Suprapubic skin (tissue), 4 donors: ENCODE data around the gene PCDH12. TPM values are rescaled to one million over a fixed set of nuclear protein-coding genes. Genes with fewer than 3 reads are reported as not detected.

Experiments used
- DNase-seq, 2 donors: peaks; one replicate each; pipeline ENCODE4 v3.0.0-alpha.2; 2019; ENCODE audit warnings: low spot score in 2 of 2
- H3K27ac ChIP-seq: fragments of 200-600 bp; sonication (generic); one replicate; pipeline ENCODE4 v1.5.1; 2019
- H3K27me3 ChIP-seq: fragments of 200-600 bp; sonication (generic); one replicate; pipeline ENCODE4 v1.5.1; 2019
- H3K36me3 ChIP-seq: fragments of 200-600 bp; sonication (generic); one replicate; pipeline ENCODE4 v1.5.1; 2019
- H3K4me1 ChIP-seq: fragments of 200-600 bp; sonication (generic); one replicate; pipeline ENCODE4 v1.5.1; 2019
- H3K4me3 ChIP-seq: fragments of 200-600 bp; sonication (generic); one replicate; pipeline ENCODE4 v1.5.1; 2019; ENCODE audit warnings: mild to moderate bottlenecking
- H3K9me3 ChIP-seq: fragments of 200-600 bp; sonication (generic); one replicate; pipeline ENCODE4 v1.5.1; 2019
- EP300 ChIP-seq: sonication (generic); formaldehyde crosslinking; IDR thresholded peaks from one replicate; pipeline ENCODE4 v1.6.1; 2017; ENCODE audit warnings: antibody characterized with exemption
- POLR2A ChIP-seq, 2 donors: fragments of 450-650 bp; IDR thresholded peaks; one replicate each; pipeline ENCODE4 v1.6.1; 2017; ENCODE audit warnings: antibody characterized with exemption in 2 of 2, mild to moderate bottlenecking in 2 of 2, moderate library complexity in 2 of 2
- POLR2AphosphoS5 ChIP-seq, 3 donors: sonication (generic); formaldehyde crosslinking; IDR thresholded peaks; one replicate each; pipeline ENCODE4 v1.6.1; 2017; ENCODE audit warnings: antibody characterized with exemption in 3 of 3
- WGBS: methylation state at CpG from one replicate; pipeline ENCODE4 v1.1.5; 2018; 5-methylcytosine and 5-hydroxymethylcytosine counted together
- total RNA-seq, 4 donors: library from RNA; depleted of rRNA; stranded (reverse); fragments of >200 nt; gene quantifications; one replicate each; pipeline ENCODE4 v1.1.0, GENCODE V29; 2016
- TF ChIP-seq, protein P1 (sequence below), 2 donors: fragments of 200-600 bp in 1 of 2; fragments of 450-650 bp in 1 of 2; sonication (generic) in 1 of 2; IDR thresholded peaks; one replicate each; pipeline ENCODE4 v1.5.1; 2016 to 2019; ENCODE audit warnings: antibody characterized with exemption in 2 of 2, mild to moderate bottlenecking in 1 of 2, moderate library complexity in 1 of 2

PCDH12 gene
- total RNA-seq, 4 donors from 2014 or later = 0.44 to 2.0 (median 0.82) TPM

DNA sequence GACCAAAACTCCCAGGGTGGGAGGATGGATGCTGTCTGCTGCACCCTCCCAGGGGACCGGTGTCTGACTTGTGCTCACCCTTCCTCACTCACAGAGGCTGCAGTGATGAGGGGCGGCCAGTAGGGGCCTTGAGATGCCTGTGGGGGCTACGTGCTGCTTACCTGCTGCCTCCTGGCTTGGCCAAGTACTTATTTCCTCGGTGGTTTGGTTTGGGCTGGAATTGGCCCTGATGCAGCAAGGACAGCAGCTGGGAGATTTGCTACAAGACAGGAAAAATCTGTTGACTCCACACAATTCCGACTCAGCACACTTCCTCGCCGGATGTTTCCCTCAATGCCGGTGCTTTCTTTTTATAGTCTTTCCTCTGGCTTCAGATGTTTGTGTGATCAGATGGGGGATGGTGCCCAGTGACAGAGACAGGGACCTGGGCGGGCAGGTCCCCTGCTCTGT, 6.6 kb downstream of the PCDH12 start:
- Histone ChIP-seq H3K4me3 (no peak overlapping the region), H3K36me3 (no peaks in the 10 kb centered on the region), H3K27me3 (no peaks in the 10 kb centered on the region), H3K9me3 (no peaks in the 10 kb centered on the region), H3K4me1 (peaks cover 1% of the 10 kb centered on the region), H3K27ac (no peak overlapping the region)
- DNase-seq = no peak
- 67% methylated on average over 8 of the region's 9 CpGs for WGBS
- TF ChIP-seq POLR2A (IDR thresholded peaks at IDR 0.05) (no peak), POLR2AphosphoS5 (IDR thresholded peaks at IDR 0.05) (no peak), EP300 (no peak)
- TF ChIP-seq, protein P1, sequence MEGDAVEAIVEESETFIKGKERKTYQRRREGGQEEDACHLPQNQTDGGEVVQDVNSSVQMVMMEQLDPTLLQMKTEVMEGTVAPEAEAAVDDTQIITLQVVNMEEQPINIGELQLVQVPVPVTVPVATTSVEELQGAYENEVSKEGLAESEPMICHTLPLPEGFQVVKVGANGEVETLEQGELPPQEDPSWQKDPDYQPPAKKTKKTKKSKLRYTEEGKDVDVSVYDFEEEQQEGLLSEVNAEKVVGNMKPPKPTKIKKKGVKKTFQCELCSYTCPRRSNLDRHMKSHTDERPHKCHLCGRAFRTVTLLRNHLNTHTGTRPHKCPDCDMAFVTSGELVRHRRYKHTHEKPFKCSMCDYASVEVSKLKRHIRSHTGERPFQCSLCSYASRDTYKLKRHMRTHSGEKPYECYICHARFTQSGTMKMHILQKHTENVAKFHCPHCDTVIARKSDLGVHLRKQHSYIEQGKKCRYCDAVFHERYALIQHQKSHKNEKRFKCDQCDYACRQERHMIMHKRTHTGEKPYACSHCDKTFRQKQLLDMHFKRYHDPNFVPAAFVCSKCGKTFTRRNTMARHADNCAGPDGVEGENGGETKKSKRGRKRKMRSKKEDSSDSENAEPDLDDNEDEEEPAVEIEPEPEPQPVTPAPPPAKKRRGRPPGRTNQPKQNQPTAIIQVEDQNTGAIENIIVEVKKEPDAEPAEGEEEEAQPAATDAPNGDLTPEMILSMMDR (IDR thresholded peaks at IDR 0.05) = no peak

DNA sequence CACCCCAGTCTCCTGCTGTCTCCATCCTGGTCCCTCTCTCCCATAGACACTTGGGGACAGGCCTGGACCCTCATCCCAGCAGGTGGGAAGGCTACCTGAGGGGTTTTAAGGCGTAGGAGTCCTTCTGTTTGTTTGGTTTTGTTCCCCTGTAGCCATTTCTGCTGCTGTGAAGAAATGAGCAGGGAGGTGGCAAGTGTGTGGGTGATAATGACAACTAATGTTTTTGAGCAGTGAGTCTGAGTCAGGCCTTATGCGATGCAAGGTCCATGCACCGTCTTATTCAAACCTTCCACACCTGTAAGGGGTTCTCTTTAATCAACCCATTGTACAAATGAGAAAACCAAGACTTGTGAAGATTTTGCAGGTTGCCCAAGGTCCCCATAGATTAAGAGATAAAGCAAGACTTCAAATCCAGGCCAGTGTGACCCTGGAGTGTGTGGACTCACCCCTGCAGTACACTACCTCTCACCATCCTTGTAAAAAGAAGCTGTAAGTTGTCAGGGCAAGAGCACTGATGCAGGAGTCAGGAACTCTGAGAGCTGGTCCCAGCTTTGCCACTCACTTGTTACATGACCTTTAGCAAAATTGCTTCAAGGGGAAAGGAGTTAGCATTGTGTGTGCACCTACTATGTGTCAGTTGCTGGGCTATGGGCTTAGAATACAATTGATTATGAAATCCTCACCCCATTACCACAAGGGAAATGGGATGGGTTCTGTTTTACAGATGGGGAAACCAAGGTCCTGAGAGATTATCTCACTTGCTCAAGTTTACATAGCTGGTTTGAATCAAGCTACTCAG, 7.6 kb downstream of the PCDH12 start:
- Histone ChIP-seq H3K36me3 (no peaks in the 10 kb centered on the region), H3K9me3 (no peaks in the 10 kb centered on the region), H3K4me3 (no peak overlapping the region), H3K27ac (no peak overlapping the region), H3K4me1 (peaks cover 11% of the 10 kb centered on the region), H3K27me3 (no peaks in the 10 kb centered on the region)
- TF ChIP-seq, protein P1 (IDR thresholded peaks at IDR 0.05) = no peak
- no peak for DNase-seq
- WGBS = 84% methylated on average over 3 of the region's 3 CpGs

DNA sequence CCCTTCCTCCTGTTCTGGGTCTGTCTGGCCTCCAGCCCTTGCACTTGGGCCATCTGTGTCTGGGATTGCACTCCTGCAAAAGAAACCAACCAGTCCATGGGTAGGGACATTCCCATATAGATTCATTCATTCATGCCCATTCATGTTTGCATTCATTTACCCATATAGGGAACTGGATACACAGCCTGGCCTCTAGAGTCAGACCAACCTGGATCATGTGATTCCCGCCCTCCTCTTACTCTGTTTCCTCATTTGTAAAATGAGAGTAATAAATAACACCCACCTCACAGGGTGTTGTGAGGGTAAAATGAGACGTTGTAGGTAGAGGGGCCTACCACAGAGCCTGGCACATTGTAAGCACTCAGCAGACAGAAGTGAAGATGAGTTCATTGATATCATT, 8.5 kb downstream of the PCDH12 start:
- peaks cover 15% of the 10 kb centered on the region for H3K4me1 ChIP-seq
- H3K27ac ChIP-seq = no peak overlapping the region
- H3K36me3 ChIP-seq = no peaks in the 10 kb centered on the region
- TF ChIP-seq, protein P1 (IDR thresholded peaks at IDR 0.05) = no peak
- no peak for TF ChIP-seq POLR2AphosphoS5 (IDR thresholded peaks at IDR 0.05)
- TF ChIP-seq EP300 = no peak
- no peak for TF ChIP-seq POLR2A (IDR thresholded peaks at IDR 0.05)
- H3K9me3 ChIP-seq = no peaks in the 10 kb centered on the region
- H3K27me3 ChIP-seq = no peaks in the 10 kb centered on the region
- WGBS = 70% methylated on average over 2 of the region's 2 CpGs
- no peak for DNase-seq
- H3K4me3 ChIP-seq = no peak overlapping the region

DNA sequence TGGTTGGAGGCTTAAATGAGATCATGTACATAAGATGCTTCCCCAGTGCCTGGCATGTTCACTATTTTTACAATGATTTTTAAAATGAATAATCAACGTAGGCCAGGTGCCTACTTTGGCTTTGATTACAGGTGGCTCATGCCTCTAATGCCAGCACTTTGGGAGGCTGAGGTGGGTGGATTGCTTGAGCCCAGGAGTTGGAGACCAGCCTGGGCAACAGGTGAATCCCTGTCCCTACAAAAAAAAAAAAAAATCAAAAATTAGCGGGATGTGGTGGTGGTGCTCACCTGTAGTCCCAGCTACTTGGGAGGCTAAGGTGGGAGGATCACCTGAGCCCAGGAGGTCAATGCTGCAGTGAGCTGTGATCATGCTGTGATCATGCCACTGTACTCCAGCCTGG, 9.2 kb downstream of the PCDH12 start:
- Histone ChIP-seq H3K27me3 (no peaks in the 10 kb centered on the region), H3K9me3 (no peaks in the 10 kb centered on the region), H3K4me3 (no peak overlapping the region), H3K27ac (no peak overlapping the region), H3K36me3 (no peaks in the 10 kb centered on the region), H3K4me1 (peaks cover 21% of the 10 kb centered on the region)
- DNase-seq = no peak
- WGBS = 85% methylated on average over 2 of the region's 2 CpGs
- TF ChIP-seq, protein P1 (IDR thresholded peaks at IDR 0.05) = no peak
- TF ChIP-seq POLR2AphosphoS5 (IDR thresholded peaks at IDR 0.05) (no peak), POLR2A (IDR thresholded peaks at IDR 0.05) (no peak), EP300 (no peak)

DNA sequence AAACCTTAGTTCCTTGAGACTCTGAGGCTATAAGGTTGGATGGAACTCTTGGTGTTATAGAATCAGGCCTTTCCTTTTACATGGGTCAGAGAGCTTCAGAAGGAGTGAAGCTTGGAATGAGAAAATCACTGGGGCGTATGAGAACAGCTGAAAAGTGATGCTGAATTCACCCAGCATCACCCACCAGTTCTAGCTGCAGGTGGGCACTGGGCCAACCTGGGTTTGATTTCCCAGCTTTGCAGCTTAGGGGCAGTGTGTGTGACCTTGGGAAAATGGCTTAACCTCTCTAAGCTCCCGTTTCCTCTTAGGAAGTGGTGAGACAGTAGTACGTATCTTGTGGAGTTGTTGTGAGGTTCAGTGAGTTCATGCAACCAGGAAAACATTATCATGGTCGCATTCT, 10.7 kb downstream of the PCDH12 start:
- Histone ChIP-seq H3K9me3 (no peaks in the 10 kb centered on the region), H3K4me3 (no peak overlapping the region), H3K27ac (no peak overlapping the region), H3K36me3 (no peaks in the 10 kb centered on the region), H3K4me1 (peaks cover 34% of the 10 kb centered on the region), H3K27me3 (no peaks in the 10 kb centered on the region)
- no peak for DNase-seq
- TF ChIP-seq, protein P1 (IDR thresholded peaks at IDR 0.05) = no peak
- no peak for TF ChIP-seq POLR2A (IDR thresholded peaks at IDR 0.05)
- TF ChIP-seq POLR2AphosphoS5 (IDR thresholded peaks at IDR 0.05) = no peak
- TF ChIP-seq EP300 = no peak
- 88% methylated on average over 4 of the region's 4 CpGs for WGBS
